Right renal pelvis (tissue), 4 donors: ENCODE measurements around the gene DLK1. TPM values are rescaled to one million over a fixed set of nuclear protein-coding genes. Genes with fewer than 3 reads are reported as not detected.

Experiments used
- DNase-seq, 4 donors: peaks; one replicate each; pipeline ENCODE4 v3.0.0-alpha.2; 2013; ENCODE audit warnings: low read depth in 4 of 4, low spot score in 3 of 4, missing footprints in 1 of 4
- polyA plus RNA-seq, 4 donors: library from polyadenylated mRNA; unstranded; fragments of 120-200 nt; gene quantifications; one replicate each; pipeline ENCODE4 v1.2.1, GENCODE V29; 2013; ENCODE audit not compliant: insufficient read length in 4 of 4

Gene DLK1
- polyA plus RNA-seq, 4 donors, result 5.1 to 23.7 (median 9.4) TPM

DNA sequence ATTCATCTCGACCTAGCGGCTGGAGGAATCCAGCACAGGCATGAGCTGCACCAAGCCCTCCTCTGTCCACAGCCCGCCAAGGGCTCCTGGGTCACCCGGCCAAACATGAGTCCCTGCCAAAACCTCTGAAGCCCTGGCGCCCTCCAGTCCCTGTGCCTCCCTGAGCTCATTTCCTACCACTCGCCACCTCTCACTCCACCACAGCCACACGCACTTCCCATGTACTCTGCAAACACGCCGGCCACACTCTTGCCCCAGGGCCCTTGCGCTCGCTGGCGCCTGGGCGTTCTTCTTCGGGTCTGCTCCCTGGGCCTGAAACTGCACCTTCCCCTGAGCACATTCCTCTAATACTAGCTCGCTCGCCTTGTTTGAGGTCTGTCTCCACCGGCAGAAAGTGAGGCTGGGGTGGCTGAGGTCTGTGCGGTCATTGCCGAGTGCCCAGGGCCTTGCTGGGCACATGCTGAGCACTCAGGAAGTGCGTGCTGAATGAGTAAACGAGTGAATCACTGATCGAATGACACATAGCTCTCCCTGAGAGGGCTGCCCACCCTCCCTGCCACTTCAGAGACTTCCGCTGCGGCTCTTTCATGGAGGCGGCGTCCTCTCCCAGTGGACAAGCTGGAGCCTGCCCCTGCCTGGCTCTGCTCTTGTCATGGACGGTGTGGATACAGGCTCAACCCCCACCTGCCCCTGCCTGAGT, 33.7 kb upstream of the DLK1 start:
- DNase-seq, result no peak

GRCh38 chr14:100693877-100694578, 32.7 kb upstream of the DLK1 start:
- DNase-seq, result no peak

DNA sequence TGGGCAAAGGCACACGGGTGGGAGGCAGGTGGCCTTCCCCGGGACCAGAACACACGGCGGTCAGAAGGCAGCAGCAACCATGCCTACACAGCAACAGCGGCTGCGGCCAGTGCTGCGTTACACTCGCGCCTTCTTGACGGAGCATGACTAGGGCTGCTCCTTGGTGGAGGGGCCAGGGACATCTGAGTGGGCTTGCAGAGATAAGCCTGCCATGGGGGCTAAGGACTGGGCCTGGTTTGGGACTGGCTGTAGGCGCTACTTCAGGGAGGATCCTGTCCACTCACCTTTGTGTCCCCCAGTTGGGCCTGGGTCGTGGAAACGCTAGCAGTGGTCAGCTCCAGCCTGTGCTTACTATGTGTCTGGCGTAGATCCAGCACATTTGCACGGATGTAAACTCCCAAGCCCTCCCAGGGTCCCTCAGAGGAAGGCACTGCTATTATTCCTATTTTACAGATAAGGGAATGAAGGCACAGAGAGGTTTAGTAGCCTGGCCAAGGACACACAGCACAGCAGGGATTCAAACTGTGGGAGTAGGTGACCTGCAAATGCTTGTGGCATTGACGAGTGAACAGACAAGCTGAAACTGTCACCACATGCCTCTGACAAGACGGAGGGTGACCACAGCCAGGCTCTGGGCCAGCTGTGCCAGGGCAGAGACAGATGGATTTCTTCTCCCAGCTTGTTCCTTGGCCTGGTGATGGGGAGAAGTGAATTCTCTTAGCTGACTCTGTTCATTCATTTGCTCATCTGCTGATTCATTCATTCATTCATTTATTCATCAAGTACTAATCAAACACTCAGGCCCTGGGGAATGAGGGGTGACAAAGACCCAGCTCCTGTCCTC, 31.9 kb upstream of the DLK1 start:
- DNase-seq, result no peak

DNA sequence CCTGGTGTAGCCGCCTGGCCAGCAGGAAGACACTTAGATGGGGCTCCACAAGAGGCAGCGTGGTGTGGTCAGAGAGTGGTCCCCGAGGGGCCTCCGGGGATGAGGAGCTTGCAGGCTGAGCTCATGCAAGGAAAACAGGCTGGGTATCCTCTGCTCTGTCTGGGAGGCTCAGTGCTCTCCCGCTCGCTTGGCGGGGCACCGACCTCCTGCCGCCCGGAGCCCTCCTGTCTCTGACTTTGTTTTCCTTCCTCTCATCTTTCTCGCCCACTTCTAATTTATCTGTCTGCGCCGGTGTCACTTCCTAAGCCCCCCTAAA, 31.3 kb upstream of the DLK1 start:
- no peak for DNase-seq

GRCh38 chr14:100696008-100696407, 30.7 kb upstream of the DLK1 start:
- no peak for DNase-seq

- DNase-seq, result no peak
Measured at GRCh38 chr14:100696590-100696989, 30.1 kb upstream of the DLK1 start.

DNA sequence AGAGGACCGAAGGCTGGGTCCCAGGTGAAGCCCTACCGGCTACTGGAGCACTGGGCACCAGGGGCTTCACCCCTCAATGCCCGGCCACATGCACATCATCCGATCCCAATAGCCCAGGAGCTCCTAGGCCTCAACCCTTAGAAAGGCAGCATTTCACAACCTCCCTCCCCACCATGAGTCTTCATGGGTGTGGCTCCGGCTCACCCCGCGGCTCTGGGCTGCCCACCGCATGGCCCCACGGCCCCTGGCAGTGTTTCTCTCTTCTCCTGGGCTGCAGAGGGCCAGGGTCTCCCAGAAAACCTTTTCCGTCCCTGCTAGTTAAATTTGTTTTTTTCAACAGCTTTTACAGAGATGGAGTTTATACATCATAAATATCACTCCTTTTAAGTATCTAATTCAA, 28.6 kb upstream of the DLK1 start:
- DNase-seq, result no peak

DNA sequence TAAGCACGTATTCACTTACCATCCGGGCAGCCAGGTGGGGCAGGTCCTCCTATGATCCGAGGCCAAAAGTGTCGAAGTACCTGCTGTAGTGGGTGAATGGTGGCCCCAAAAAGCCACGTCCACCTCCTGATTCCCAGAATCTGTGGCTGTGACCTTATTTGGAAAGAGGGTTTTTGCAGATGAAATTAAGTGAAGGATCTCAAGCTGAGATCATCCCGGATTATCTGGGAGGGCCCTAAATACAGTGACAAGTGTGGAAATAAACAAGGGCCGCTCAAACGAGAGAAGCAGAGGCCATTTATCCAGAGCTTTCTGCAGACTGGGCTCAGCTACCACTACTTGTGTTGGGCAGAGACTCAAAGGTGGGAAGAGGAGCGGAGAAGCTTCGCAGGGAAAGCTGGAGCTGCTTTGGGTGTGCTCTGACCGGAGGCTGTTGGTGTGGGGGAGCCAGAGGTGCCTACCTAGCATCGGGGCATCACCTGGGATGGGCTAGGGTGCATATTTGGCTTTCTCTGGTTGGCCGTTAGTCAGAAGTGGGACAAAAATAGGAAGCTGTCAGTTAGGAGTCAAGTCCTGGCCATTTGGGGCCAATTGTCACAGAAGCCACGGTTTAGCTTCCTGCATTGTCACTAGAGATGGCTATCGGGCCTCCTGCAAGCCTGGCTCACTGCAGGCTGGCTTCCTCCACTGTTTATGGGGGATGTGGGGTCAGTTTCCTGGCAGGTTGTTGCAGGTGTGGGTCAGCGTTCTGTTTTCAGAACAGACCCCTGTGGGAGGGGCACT, 27.8 kb upstream of the DLK1 start:
- no peak for DNase-seq

DNA sequence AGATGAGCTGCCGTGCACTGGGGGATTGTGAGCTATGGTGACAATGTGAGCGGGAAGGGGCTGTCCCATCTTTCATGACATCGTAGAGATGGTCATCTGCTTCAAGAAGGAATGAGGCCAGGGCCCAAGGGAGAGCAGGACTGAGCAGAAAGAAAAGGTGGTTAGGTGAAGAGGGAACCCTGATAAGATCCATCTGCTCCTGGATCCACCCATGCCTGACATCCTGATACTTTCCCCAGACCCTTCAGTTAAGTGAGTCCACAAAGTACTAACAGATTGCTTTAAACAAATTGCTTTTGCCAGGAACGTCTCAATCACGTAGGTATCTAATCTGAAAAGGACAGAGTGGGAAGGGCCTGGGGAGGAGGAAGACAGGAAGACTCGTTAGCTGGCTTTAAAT, 25.4 kb upstream of the DLK1 start:
- DNase-seq, result no peak

GRCh38 chr14:100702590-100702989, 24.1 kb upstream of the DLK1 start:
- DNase-seq, result no peak

GRCh38 chr14:100703386-100704220, 23.1 kb upstream of the DLK1 start:
- no peak for DNase-seq

GRCh38 chr14:100706200-100706599, 20.5 kb upstream of the DLK1 start:
- DNase-seq, result no peak

GRCh38 chr14:100706860-100707259, 19.8 kb upstream of the DLK1 start:
- DNase-seq, result no peak

GRCh38 chr14:100708425-100709288, 18.0 kb upstream of the DLK1 start:
- peak in 1 of 4 donors; percentile 30 for DNase-seq

GRCh38 chr14:100709289-100710284, 17.1 kb upstream of the DLK1 start:
- peak in 3 of 4 donors; percentile 47 to 59 (median 50) for DNase-seq

DNA sequence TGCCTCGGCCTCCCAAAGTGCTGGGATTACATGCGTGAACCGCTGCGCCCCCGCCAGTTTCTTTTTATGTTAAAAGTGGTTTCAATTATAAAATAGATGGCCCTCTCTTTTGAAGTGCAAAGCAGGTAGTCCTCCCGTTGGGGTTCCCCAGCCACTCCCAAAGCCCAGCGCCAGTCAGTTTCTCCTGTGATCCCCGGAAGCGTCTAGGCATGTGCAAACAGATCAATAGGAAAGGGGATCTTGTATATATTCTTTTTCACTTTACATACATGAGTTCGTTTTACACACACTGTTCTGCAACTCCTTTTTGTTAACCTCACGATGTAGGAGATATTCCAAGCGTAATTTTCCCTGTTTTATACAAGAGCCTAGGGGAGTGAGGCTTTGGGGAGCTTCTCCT, 16.3 kb upstream of the DLK1 start:
- DNase-seq, result no peak

GRCh38 chr14:100710826-100711462, 15.7 kb upstream of the DLK1 start:
- no peak for DNase-seq
